Activated CD8-positive, alpha-beta T cell treated with anti-CD3 and anti-CD28 coated beads for 36 hours (primary cell): ENCODE results near the gene LMF2. TPM values are rescaled to one million over a fixed set of nuclear protein-coding genes. Genes with fewer than 3 reads are reported as not detected.
A peak's percentile ranks its signal among the peaks of the same experiment; 100 is the strongest.

Experiments used
- ATAC-seq: fragments of 200-7000 bp; cut with Tn5 transposase; one replicate; pipeline ENCODE4 v1.10.0; 2021; ENCODE audit warnings: mild to moderate bottlenecking, moderate library complexity
- CTCF ChIA-PET: fragments of 350-600 bp; sonication (Branson Sonifier 250); formaldehyde crosslinking; loops from one replicate; lab custom pipeline; 2021; ENCODE audit warnings: antibody characterized with exemption; lab: Charles Lee
- POLR2A ChIA-PET: fragments of 350-600 bp; sonication (Branson Sonifier 250); formaldehyde crosslinking; loops from one replicate; lab custom pipeline; 2021; ENCODE audit warnings: antibody characterized with exemption; lab: Charles Lee
- DNase-seq: peaks from one replicate; pipeline ENCODE4 v3.0.0-alpha.2; 2020
- H3K27ac Mint-ChIP-seq: one replicate; pipeline ENCODE4 v1.8.0; 2021; ENCODE audit warnings: mild to moderate bottlenecking, mixed read lengths
- H3K27me3 Mint-ChIP-seq: one replicate; pipeline ENCODE4 v1.8.0; 2021; ENCODE audit warnings: mixed read lengths
- H3K36me3 Mint-ChIP-seq: one replicate; pipeline ENCODE4 v1.8.0; 2021; ENCODE audit warnings: low read depth, mixed read lengths
- H3K4me1 Mint-ChIP-seq: one replicate; pipeline ENCODE4 v1.8.0; 2021; ENCODE audit warnings: low read depth, mixed read lengths
- H3K4me3 Mint-ChIP-seq: one replicate; pipeline ENCODE4 v1.8.0; 2021; ENCODE audit warnings: mild to moderate bottlenecking, moderate library complexity, mixed read lengths
- H3K9me3 Mint-ChIP-seq: one replicate; pipeline ENCODE4 v1.8.0; 2021; ENCODE audit warnings: mixed read lengths
- CTCF ChIP-seq: fragments of 200-600 bp; IDR thresholded peaks from one replicate; pipeline ENCODE4 v1.8.0; 2022; ENCODE audit warnings: antibody characterized with exemption, mild to moderate bottlenecking
- intact Hi-C: fragments of 100-400 bp; cut with micrococcal nuclease; formaldehyde crosslinking; loops from one replicate; pipeline ENCODE4 v1.10.0; 2022
- total RNA-seq, 2 experiments: library from RNA; stranded (reverse); gene quantifications; one replicate each; pipeline ENCODE4 v1.2.3, GENCODE V29; 2021

The LMF2 gene
- total RNA-seq, 2 experiments from 2014 or later = 48.0 to 48.8 TPM

DNA sequence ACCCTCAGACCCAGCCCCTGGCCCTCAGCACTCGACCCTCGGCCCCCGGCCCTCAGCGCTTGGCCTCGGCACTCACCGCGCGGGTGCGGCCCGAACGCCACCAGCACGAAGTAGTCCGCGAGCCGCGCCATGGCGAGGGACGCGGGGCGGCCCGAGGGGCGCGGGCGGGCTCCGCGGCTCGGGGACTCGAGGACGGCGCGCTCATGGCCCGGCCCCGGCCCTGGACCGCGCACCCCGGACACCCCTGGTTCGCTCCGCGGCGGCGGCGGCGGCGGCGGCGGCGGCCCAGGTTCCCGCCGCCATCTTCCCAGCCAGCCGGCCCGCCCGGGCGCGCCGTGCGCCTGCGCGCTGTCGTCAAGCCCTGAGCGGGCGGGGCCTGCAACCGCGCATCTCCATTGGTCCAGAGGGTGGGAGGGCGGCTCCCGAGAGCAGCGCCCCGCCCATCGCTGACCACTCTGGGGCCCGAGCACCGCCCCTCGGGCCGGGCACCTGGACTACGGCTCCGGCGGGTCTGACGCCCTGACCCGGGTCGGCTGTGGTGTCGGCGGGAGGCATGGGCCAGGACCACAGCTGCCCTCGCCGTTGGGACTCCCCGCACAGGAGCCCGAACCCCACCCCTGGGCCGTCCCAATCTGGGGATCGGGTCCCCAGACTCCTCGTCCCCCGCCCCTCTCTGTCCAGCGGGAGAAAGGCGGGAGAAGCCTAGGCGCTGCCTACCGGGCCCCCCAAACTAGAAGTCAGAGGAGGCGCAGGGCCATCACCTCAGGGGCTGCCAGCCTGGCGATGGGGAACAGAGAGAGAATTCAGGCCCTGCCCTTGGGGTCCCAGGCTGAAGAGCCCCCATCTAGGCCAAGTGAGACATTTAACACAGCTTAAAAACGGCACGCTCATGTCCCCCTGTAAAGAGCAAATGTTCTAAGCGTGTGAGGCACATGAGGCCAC is 32.5 kb downstream of the LMF2 start, which contains the start of gene SBF1:
Gene SBF1, minus strand, starts transcription at position 326 of the 942 bp plus-strand sequence. Its CDS starts 195 bp downstream, at position 131.
- ChIA-PET POLR2A (interaction anchor here (0.6 to 3.8 kb wide), 3 partner anchors 35 to 77 kb away, joined by 3 to 21 read pairs (median 8); partner anchors contain the start of gene SCO2), CTCF (interaction anchor here (0.5 to 3.9 kb wide), 3 partner anchors 51 to 146 kb away, joined by 3 to 15 read pairs (median 13); partner anchors contain the start of gene SCO2)
- peak within 1 kb of the TSS; percentile 99 for H3K4me3 Mint-ChIP-seq
- DNase-seq (peak; percentile 91), ATAC-seq (peak; percentile 76)
- H3K27ac Mint-ChIP-seq = peak within 1 kb of the TSS; percentile 95
- H3K36me3 Mint-ChIP-seq = peaks cover 1% of the 10 kb centered on the region
- intact Hi-C loops = no loop called here
- H3K9me3 Mint-ChIP-seq = no peaks in the 10 kb centered on the region
- peaks cover 2% of the 10 kb centered on the region for H3K27me3 Mint-ChIP-seq
- peaks cover 46% of the 10 kb centered on the region for H3K4me1 Mint-ChIP-seq
- TF ChIP-seq CTCF = no peak

DNA sequence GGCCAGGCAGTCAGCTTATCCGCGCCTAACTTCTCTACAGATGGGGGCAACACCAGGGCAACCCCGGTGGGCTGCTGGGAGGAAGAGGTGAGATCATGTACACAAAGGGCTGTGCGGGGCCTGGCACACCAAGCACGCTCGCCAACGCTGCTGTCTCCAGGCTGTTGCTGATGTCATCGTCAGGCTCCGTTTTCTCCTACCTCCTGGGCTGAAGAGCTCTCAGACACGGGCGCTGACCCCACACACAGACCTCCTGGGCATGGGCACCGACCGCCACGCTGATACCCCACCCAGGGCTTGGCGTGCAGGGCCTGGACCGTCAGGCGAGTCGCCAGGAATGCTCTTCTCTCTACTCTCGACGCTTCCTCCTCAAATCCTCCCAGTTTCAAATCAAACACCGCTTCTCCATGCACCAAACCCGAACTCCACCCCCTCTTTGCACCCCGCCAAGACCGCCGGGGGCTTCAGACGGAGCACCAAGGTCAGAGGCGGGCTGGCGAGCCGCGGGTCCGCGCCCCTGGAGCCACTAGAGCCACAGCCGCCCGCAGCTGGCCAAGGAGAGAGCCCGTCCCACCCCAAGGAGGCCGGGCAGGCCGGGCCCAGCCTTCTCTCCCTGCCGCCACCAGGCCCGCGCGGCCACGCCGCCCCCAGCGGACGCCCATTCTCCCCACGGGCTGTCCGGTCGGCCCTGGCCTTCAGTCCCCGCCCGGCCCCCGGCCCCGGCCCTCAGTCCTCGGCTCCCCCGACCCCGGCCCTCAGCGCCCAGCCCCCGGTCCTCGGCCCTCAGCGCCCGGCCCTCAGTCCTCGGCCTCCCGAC is 33.4 kb downstream of the LMF2 start:
- POLR2A ChIA-PET = interaction anchor here (0.8 to 3.8 kb wide), 11 partner anchors 10 to 282 kb away, joined by 3 to 21 read pairs (median 5); partner anchors contain the start of genes LMF2, NCAPH2 and SCO2

GRCh38 chr22:50473088-50473487 is 34.4 kb downstream of the LMF2 start:
- no peaks in the 10 kb centered on the region for H3K27me3 Mint-ChIP-seq
- H3K4me3 Mint-ChIP-seq = peak overlapping the region; percentile 99
- TF ChIP-seq CTCF = peak; percentile 57
- H3K4me1 Mint-ChIP-seq = peaks cover 62% of the 10 kb centered on the region
- peak; percentile 25 for ATAC-seq
- ChIA-PET POLR2A (interaction anchor here (0.8 to 3.8 kb wide), 10 partner anchors 11 to 281 kb away, joined by 3 to 21 read pairs (median 5); partner anchors contain the start of genes LMF2, NCAPH2 and SCO2), CTCF (interaction anchor here (0.7 to 3.9 kb wide), 13 partner anchors 14 to 148 kb away, joined by 3 to 15 read pairs (median 5); partner anchors contain the start of gene SCO2)
- peak overlapping the region; percentile 95 for H3K27ac Mint-ChIP-seq
- DNase-seq = peak; percentile 72
- H3K36me3 Mint-ChIP-seq = peaks cover 5% of the 10 kb centered on the region
- H3K9me3 Mint-ChIP-seq = no peaks in the 10 kb centered on the region
- intact Hi-C loops = no loop called here

More for the DNA sequence above, 33.4 kb downstream of the LMF2 start:
- CTCF ChIA-PET = interaction anchor here (0.9 to 3.9 kb wide), 11 partner anchors 15 to 147 kb away, joined by 3 to 15 read pairs (median 5); partner anchors contain the start of gene SCO2
- Mint-ChIP-seq H3K36me3 (peaks cover 1% of the 10 kb centered on the region), H3K9me3 (no peaks in the 10 kb centered on the region), H3K4me3 (peak overlapping the region; percentile 99), H3K27ac (peak overlapping the region; percentile 95), H3K27me3 (no peaks in the 10 kb centered on the region), H3K4me1 (peaks cover 53% of the 10 kb centered on the region)
- TF ChIP-seq CTCF = no peak
- ATAC-seq (peak; percentile 18), DNase-seq (peak; percentile 85)
- intact Hi-C loops = no loop called here

DNA sequence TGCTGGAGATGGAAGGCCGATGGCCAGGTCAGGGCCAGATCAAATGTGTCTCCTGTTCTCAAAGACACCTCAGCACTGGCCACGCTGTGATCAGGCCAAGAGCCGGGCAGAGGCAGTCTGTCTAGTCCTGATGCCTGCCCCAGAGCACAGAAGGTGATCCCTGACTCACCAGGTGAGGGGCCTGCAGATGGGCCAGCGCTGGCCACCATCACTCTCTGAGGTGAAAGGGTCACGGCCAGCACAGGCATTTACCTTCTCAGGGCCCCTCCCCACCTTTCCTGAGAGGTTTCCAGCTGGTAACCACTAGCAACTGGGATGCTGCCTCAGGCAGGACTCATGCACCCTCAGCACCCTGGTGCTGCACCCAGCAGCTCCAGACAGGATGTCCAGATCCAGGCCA is 35.5 kb downstream of the LMF2 start:
- DNase-seq (no peak), ATAC-seq (no peak)
- H3K36me3 Mint-ChIP-seq = peaks cover 5% of the 10 kb centered on the region
- no peaks in the 10 kb centered on the region for H3K27me3 Mint-ChIP-seq
- POLR2A ChIA-PET = interaction anchor here (2.7 to 3.8 kb wide), 2 partner anchors 32 to 53 kb away, joined by 8 to 21 read pairs; partner anchors contain the start of gene SCO2
- intact Hi-C loops = no loop called here
- peaks cover 69% of the 10 kb centered on the region for H3K4me1 Mint-ChIP-seq
- CTCF ChIA-PET = interaction anchor here (0.9 to 3.9 kb wide), 7 partner anchors 11 to 149 kb away, joined by 3 to 15 read pairs (median 7); partner anchors contain the start of gene SCO2
- peak overlapping the region; percentile 95 for H3K27ac Mint-ChIP-seq
- no peaks in the 10 kb centered on the region for H3K9me3 Mint-ChIP-seq
- TF ChIP-seq CTCF = no peak
- peak overlapping the region; percentile 70 for H3K4me3 Mint-ChIP-seq
